Measurements from ENCODE around the gene MED26.

The MED26 gene

DNA sequence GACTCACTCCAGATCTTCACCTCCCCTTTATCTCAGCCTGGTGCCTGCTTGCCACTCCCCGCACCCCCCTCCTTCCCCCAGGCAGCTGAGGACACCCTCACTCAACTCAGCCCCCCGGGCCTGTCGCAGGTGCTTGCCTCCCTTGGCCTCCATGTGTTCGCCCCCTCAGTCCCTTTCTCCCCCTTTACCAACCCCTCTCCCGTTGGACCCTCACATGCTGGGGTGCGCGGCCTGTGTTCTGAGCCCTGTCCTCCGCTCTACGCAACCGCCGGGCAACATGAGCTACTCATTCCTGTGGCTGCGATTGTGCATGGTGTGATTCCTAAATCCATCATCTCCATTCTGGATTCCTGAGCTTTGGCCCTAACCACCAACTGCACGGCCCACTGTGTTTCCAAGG, 90.9 kb downstream of the MED26 start:
- no peak for DNase-seq (ENCODE audit: low spot score)

DNA sequence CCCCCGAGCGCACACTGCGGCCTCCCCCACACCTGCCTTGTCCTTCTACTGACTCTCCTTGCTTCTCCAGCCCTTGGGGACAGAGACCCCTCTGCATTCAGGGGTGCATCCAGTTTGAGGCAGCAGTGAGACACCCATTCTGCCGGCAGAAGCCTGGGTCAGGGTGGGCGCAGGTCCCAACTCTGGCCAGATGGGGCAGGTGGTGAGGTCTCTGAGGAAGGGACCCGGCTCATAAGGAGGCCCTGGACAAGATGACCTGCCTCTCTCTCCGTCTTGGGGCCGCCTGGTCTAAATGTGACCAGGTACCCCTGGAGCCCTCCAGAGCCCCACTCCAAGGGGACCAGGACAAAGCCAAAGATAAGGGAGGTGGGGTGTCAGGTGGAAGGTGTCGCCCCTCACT, 91.9 kb downstream of the MED26 start:
- no peak for DNase-seq (ENCODE audit: low spot score)

DNA sequence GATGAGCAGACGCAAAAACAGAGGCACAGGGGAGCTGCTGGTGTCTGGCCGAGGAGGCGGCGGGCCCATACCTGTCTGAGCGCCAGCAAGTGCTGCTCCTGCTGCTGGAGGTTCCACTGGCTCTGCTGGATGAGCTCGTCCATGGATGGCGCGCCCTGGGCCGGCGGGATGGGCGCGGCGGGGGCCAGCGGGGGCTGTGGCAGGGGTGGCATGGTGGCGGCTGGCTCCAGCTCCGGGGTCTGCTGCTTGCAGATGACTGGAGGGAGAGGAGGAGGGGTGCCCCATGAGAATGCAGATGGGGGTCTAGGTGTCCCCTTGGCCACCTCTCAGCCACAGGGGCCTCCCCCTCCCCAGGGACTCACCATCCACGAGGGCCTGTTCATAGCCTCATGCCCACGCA, 92.6 kb downstream of the MED26 start:
- no peak for DNase-seq (ENCODE audit: low spot score)

DNA sequence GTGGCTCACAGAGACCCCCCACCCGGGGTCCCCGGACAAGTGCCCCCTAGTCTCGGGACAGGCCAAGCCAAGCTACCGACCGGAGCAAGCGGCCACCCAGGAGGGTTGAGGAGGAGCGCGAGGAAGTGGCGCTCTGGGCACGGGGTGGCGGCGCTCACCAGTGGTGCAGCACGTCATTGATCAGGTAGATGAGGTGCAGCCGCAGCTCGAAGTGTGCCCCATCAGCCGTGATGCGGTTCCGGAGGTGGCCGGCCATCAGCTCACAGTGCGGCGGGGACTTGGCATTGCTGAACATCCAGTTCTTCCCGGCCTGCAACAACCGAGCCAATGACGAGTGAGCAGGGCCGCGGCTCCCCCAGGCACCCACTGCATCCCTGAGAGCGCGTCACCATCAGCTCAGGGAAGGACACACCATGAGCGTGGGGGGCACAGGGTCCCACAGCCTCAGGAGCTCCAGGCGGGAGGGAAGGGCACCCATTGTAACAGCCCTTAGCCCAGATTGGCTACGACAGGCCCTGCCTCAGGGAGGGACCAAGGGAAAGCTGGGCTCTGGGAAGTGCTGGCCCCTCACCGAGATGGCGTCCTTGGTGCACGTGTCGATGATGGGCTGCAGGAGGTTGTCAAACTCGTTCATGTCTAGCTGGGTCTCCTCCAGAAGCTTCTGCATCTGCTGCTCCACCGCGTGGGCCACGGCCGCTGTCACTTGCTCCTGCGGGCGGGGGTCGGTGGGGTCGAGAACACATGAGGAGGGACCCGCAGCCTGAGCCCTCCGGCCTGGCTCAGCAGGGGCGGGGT, 95.4 kb downstream of the MED26 start:
- no peak for DNase-seq (ENCODE audit: low spot score)

DNA sequence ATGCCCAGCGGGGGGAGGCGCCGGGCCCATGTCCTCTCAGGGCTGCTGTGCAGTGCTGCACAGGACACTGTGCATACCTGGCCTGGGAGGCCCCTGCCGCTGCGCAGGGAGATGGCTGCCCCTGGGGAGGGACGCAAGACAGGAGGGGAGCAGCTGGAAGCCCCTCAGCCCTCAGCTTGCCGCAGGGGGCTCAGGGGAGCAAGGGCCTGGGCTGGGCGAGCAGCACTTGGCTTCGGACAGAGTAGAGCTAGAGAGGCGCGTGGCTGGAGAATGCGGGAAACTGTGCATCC, 96.7 kb downstream of the MED26 start:
- no peak for DNase-seq (ENCODE audit: low spot score)

DNA sequence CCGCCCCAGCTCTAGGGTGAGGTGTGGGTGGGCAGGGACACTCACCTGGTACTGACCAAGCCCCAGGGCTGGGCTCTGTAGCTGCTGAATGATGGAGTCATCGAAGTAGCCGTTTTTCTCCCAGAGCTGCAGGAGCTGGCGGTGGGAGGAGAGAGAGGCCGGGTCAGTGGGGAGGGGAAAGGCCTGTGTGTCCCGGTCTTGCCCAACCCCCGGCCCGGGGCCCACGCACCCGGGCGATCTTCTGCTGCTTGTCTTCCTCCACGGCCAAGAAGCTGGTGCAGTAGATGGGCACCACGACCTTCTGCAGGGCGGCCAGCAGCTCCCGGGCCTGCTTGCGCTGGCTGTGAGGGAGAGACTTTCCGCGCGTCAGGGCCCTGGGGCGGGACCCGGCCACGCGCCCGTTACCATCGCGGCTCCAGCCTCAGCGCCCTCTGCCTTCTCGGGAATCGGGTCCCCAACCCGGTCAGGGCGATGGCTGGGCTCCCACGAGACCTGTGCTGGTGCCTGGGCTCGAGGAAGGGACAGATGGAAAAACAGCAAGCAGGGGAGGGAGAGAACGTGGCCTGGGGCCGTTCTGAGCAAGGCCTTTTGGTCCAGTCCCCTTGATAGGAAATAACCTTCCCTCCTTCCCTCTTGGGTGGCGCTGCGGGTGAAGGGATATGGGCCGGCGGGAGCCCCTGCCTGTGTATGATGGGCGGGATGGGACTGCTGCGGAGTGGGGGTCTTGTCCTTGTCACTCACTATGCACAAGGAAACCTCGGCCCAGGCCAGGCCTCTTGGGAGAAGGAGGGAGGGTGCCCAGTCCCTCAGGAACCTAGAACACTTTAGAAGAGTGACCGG, 97.2 kb downstream of the MED26 start:
- no peak for DNase-seq (ENCODE audit: low spot score)

DNA sequence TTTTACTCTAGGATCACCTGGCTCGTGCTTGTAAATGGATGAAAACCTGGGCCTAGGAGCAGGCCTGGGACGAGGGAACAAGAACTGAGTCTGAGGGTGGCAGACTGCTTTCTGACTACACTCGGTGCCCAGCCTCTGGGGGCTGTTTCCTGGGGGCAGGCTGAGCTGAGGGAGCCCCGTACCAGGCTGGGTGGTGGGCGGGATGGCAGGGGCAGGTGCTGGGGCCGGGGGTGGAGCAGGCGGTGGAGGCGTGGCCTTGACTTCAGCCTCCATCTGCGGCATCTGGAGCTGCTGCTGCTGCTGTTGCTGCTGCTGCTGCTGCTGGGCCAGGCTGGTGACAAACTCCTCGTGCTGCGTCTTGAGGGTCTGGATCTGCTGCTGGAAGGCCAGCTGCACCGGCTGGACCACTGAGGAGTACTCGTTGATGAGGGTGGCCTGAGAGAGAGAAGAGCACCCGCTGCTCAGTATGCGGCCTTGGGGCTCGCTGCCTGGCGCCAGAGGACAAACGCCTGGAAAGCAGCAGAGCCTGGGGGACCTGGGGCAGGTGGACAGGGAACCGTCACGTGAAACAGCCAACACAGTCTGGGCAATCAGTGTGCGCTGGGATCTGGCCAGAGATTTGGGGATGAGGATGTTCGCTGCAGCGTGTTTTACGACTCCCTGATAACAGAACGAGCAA, 98.4 kb downstream of the MED26 start:
- DNase-seq (ENCODE audit: low spot score) = no peak

DNA sequence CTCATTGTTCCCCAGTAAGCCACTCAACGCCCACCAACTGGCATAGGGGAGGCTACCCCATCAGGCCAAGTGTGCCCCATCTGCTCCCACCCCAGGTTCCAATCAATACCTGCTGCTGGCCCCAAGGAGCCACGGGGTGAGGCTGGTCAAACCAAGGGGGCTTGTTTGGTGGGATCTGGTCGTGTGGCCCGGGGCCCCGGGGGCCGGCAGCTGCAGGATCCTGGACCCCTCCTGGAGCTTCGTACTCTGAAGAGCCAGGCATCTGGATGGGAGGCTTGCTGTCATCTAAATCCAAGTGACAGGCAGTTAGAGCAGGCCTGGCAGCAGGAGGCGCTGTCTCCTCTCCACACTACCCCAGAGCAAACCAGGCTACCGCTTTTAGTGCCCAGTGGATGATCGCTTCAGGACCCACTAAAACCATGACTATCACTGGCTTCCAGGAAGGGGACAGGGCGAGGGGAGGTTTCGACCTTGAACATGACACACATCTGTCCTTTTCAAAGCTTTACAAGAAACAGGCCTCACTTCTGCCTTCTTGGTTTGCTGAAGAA, 100.0 kb downstream of the MED26 start:
- peak; percentile 40 for DNase-seq (ENCODE audit: low spot score)

DNA sequence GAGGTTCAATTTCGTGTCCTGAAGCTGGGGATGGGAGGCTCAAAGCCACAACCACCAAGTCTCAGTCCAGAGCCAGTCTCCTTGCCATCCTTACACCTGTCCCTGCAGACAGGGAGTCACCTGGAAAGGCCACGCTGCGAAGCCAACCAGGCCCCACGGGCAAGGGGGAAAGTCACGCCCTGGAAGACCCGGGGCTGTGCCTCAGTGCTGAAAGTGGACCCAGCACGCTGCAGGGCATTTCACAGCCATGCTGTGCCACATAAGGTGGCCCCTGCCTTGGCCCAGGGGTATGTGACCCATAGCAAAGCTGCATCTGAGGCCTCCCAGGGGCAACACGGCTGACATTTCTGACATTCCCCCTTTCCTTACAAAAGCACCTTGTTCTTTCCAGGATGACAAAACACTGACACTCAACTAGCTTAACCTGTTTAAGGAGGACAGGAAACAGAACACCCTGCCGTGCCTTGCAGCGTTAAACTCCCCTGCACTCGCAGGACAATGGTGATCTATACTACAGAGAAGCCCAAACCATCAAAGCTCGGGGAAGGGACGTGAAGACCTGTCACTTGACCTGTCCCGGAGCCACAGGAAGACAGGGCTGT, 100.6 kb downstream of the MED26 start:
- DNase-seq (ENCODE audit: low spot score) = no peak

DNA sequence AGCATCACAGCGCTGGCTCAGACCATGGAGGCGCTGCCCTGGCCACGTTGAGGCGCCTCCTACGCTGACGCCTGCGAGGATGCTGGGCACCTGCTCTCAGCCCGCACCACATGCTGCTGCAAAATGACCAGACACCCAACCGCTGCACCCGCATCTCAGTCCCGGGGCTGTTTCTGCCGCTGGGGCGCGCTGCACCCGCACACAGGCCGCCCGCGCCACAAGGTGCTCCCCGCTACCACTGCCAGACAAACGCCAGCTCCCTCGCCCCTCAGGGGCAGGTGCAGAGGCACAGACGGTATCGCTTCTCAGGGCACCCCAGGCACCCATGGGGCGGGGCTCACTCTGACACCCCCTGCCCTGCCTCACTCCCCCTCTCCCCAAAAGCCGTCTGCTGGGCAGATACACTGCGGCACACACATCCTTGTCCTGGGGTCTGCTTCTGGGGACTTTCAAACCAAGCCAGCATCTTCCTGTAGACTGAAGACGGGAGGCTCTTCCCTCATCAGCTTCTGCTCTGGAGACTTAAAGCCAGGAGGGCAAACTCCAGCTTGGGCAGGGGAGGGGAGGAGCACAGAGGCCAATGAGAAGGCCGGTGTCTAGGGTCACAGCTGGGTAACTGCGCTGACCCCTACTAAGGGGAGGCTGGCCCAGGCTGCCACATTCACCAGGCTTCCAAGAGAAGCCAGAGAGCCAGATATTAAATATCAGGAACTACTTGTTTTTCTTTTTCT, 102.1 kb downstream of the MED26 start:
- no peak for DNase-seq (ENCODE audit: low spot score)

DNA sequence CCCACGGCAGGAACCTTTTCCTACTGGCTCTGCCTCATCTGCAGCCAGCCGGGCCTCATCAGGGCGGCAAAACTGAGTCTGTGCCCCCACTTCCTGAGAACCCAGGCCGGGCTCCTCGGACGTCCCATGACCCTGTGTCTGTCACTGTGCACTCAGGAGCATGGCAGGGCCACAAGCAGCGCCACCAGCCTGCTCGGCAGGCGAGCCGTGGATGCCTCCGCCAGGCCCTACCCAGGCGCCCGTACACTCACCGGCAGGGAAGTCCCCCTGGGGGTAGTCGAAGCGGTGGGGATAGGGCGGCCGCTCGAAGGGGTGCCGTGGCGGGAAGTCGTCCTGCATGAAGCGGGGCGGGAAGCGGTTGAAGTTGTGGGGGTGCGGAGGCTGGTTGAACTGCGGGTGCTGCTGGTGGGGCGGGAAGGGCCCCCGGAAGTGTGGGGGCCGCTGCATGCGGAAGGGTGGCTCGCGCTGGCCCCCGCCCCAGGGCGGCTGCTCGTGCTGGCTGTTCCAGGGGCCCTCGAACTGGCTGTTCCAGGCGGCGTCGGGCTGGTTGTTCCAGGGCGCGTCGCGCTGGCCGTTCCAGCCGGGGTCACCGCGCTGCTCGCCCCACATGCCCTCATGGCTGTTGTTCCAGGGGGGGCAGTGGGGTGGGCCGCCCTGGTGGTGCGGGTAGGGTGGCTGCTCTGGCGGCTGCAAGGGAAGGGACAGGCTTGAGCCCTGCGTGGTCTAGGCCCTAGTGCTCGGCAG, 102.8 kb downstream of the MED26 start:
- no peak for DNase-seq (ENCODE audit: low spot score)

All from hematopoietic multipotent progenitor cell treated with erythropoietin and hydrocortisone succinate and interleukin-3 and kit ligand, for 17 days (in vitro differentiated cells).